ENCODE data around the gene KRTAP10-6.

The KRTAP10-6 gene

DNA sequence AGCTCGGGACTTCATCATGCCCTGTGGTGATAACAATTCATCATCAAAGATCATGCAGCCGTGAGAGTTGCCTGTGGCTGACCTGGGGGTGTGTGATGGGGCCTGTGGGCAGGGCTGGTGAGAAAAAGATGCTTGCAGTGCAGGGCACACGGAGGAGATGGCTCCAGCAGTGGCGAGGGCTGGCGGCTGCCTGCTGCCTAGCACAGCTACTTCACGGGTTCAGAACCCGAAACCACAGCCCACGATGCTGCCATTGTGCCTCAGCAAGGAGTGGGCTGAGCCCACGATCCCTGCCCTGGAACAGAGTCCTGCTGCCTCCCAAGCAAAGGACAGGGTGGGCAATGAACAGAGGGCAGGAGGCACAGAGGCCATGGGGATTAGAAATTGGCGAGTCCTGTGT, 34.0 kb upstream of the KRTAP10-6 start:
- TF ChIP-seq, protein P1, sequence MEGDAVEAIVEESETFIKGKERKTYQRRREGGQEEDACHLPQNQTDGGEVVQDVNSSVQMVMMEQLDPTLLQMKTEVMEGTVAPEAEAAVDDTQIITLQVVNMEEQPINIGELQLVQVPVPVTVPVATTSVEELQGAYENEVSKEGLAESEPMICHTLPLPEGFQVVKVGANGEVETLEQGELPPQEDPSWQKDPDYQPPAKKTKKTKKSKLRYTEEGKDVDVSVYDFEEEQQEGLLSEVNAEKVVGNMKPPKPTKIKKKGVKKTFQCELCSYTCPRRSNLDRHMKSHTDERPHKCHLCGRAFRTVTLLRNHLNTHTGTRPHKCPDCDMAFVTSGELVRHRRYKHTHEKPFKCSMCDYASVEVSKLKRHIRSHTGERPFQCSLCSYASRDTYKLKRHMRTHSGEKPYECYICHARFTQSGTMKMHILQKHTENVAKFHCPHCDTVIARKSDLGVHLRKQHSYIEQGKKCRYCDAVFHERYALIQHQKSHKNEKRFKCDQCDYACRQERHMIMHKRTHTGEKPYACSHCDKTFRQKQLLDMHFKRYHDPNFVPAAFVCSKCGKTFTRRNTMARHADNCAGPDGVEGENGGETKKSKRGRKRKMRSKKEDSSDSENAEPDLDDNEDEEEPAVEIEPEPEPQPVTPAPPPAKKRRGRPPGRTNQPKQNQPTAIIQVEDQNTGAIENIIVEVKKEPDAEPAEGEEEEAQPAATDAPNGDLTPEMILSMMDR (conservative IDR thresholded peaks at IDR 0.05; ENCODE audit: control insufficient read depth, insufficient read depth, low read depth, low read length), result no peak
- no peak overlapping the region for H3K4me3 ChIP-seq (ENCODE audit: control insufficient read depth, low read depth, low read length)
- DNase-seq (ENCODE audit: low read depth), result no peak

DNA sequence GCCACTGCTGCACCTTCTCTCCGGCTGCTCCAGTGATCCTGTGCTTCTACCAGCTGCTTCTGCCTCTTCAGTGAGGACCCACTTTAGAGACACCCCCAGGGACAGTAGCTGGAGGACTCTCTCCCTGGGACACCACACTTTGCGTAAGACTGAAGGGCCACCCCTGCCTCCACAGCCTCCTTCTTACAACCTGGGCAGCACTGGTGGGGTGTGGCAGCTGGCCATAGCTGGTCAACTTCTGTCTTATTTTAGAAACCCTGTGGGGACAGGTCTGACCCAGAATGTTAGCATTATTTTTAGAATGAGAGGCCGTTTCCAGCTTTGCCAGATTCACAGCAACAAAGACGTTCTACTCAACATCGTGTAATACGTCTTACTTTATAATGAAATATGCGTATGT, 33.5 kb upstream of the KRTAP10-6 start:
- DNase-seq (ENCODE audit: low read depth), result no peak
- H3K4me3 ChIP-seq (ENCODE audit: control insufficient read depth, low read depth, low read length), result no peak overlapping the region
- TF ChIP-seq, protein P1 (conservative IDR thresholded peaks at IDR 0.05; ENCODE audit: control insufficient read depth, insufficient read depth, low read depth, low read length), result no peak

GRCh38 chr21:44623575-44623974, 31.3 kb upstream of the KRTAP10-6 start:
- TF ChIP-seq, protein P1 (conservative IDR thresholded peaks at IDR 0.05; ENCODE audit: control insufficient read depth, insufficient read depth, low read depth, low read length), result no peak
- H3K4me3 ChIP-seq (ENCODE audit: control insufficient read depth, low read depth, low read length), result no peak overlapping the region
- no peak for DNase-seq (ENCODE audit: low read depth)

DNA sequence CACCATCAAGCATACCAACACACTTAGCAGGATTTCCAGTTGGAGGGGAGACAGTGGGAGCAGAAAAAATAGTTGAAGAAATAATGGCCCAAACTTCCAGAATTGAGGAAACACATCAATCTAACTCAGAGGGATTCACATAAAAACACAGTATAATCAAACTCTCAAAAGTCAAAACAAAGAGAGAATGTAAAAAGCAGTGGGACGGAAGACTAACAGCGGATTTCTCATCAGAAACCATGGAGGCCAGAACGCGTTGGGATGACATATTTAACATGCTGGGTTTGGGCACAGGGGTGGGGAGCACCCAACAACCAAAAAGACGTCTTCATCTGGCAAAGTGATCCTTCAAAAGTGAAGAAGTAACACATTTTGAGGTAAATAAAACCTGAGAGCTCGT, 27.6 kb upstream of the KRTAP10-6 start:
- no peak overlapping the region for H3K4me3 ChIP-seq (ENCODE audit: control insufficient read depth, low read depth, low read length)
- TF ChIP-seq, protein P1 (conservative IDR thresholded peaks at IDR 0.05; ENCODE audit: control insufficient read depth, insufficient read depth, low read depth, low read length), result no peak
- DNase-seq (ENCODE audit: low read depth), result no peak

DNA sequence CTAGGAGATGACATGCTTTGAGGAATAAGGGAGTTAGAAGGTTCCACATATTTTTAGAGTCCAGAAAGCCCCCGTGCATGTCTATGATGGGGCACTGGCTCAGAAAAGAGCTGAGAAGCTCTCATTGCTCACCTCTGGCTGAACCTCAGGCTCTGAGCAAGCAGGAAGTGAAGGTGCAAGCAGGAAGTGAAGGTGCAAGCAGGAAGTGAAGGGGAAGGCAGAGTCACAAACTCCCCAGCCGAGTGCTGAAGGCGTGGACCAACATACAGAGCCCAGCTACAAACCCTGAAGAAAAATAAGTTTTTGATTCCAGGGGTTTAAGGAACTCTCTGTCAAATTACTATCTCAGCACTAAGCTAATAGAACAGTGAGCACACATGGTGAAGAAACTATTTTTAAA, 26.6 kb upstream of the KRTAP10-6 start:
- no peak for DNase-seq (ENCODE audit: low read depth)
- TF ChIP-seq, protein P1 (conservative IDR thresholded peaks at IDR 0.05; ENCODE audit: control insufficient read depth, insufficient read depth, low read depth, low read length), result no peak
- no peak overlapping the region for H3K4me3 ChIP-seq (ENCODE audit: control insufficient read depth, low read depth, low read length)

DNA sequence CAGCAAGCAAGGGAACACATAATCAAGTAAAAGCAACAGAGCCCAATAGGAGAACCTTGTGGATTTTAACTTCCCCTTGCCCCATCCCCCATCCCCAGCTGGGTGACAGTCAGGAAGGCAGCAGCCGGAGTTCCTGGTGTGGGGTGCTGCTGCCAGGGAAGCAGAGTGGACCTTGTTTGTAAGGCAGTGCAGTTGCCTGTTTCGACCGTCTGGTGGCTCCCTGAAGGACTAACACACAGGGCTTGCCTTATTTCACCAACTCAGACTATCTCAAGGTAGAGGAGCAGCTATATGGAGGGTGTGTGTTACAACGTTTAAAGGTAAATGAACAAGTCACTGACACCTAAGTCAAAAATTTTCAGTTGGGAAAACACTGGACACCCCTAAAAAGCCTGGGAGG, 26.2 kb upstream of the KRTAP10-6 start:
- TF ChIP-seq, protein P1 (conservative IDR thresholded peaks at IDR 0.05; ENCODE audit: control insufficient read depth, insufficient read depth, low read depth, low read length), result no peak
- H3K4me3 ChIP-seq (ENCODE audit: control insufficient read depth, low read depth, low read length), result no peak overlapping the region
- no peak for DNase-seq (ENCODE audit: low read depth)

DNA sequence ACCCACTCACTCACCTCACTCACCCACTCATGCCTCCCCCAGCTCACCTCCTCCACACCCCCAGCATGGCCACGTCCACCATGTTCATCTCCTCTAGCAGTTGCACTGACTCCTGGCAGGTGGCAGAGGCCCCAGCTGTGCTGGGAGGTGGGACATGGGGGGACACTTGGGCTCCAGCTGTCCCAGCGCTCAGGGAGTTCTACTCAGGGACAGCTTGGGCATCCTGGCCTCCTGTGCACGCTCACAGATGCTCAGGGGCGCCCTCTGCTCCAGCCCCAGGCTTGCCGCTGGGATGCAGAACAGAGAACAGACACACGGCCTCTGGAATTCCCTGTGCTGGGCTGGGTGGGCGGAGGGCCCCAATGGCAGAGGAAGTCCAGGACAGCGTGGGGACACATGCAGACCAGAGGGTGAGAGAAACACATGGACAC, 24.8 kb upstream of the KRTAP10-6 start:
- TF ChIP-seq, protein P1 (conservative IDR thresholded peaks at IDR 0.05; ENCODE audit: control insufficient read depth, insufficient read depth, low read depth, low read length), result no peak
- DNase-seq (ENCODE audit: low read depth), result no peak

More for the DNA sequence above, 24.8 kb upstream of the KRTAP10-6 start:
- H3K4me3 ChIP-seq (ENCODE audit: control insufficient read depth, low read depth, low read length), result no peak overlapping the region

All from fibroblast of mammary gland (primary cell).